GM23338 (cell line): ENCODE measurements around the gene HDAC9. TPM values are rescaled to one million over a fixed set of nuclear protein-coding genes. Genes with fewer than 3 reads are reported as not detected.

ENCODE experiments used
- ATAC-seq: fragments of 200-7000 bp; cut with Tn5 transposase; 3 replicates; pipeline ENCODE4 v1.9.1; 2020
- DNase-seq: peaks from one replicate; pipeline ENCODE4 v3.0.0-alpha.2; 2015; ENCODE audit warnings: low spot score
- H2AFZ ChIP-seq: fragments of 200-600 bp; sonication (generic); 2 replicates; pipeline ENCODE4 v1.8.0; 2016; ENCODE audit warnings: antibody characterized with exemption, mild to moderate bottlenecking, moderate library complexity
- H3F3A ChIP-seq: fragments of 200-600 bp; sonication (generic); replicated peaks from 2 replicates; pipeline ENCODE4 v1.8.0; 2017; ENCODE audit warnings: antibody characterized with exemption, mixed run types, low read depth
- H3K27ac ChIP-seq: fragments of 200-600 bp; sonication (generic); 2 replicates; pipeline ENCODE4 v1.6.1; 2016; ENCODE audit warnings: low read depth
- H3K27me3 ChIP-seq: fragments of 200-600 bp; sonication (generic); 2 replicates; pipeline ENCODE4 v1.8.0; 2016; ENCODE audit warnings: mild to moderate bottlenecking, mixed run types, moderate library complexity; ENCODE audit not compliant: insufficient read depth
- H3K36me3 ChIP-seq: fragments of 200-600 bp; sonication (generic); 2 replicates; pipeline ENCODE4 v1.8.0; 2016; ENCODE audit warnings: mild to moderate bottlenecking; ENCODE audit not compliant: insufficient read depth
- H3K4me1 ChIP-seq: fragments of 200-600 bp; sonication (generic); 2 replicates; pipeline ENCODE4 v1.8.0; 2016; ENCODE audit warnings: mild to moderate bottlenecking, moderate library complexity; ENCODE audit not compliant: insufficient read depth
- H3K4me2 ChIP-seq: fragments of 200-600 bp; sonication (generic); 2 replicates; pipeline ENCODE4 v1.7.1; 2017; ENCODE audit warnings: mixed run types
- H3K4me3 ChIP-seq: fragments of 200-600 bp; sonication (generic); 2 replicates; pipeline ENCODE4 v1.6.1; 2016; ENCODE audit warnings: mixed run types
- H3K79me2 ChIP-seq: fragments of 200-600 bp; sonication (generic); replicated peaks from 2 replicates; pipeline ENCODE4 v1.8.0; 2017; ENCODE audit warnings: mild to moderate bottlenecking; ENCODE audit not compliant: insufficient read depth
- H3K9me2 ChIP-seq: fragments of 200-600 bp; sonication (generic); 2 replicates; pipeline ENCODE4 v1.8.0; 2017; ENCODE audit not compliant: insufficient read depth
- H4K20me1 ChIP-seq: fragments of 200-600 bp; sonication (generic); replicated peaks from 2 replicates; pipeline ENCODE4 v1.8.0; 2017; ENCODE audit warnings: mild to moderate bottlenecking; ENCODE audit not compliant: insufficient read depth
- H3K27ac Mint-ChIP-seq: 2 replicates; pipeline ENCODE4 v1.8.0; 2020; ENCODE audit warnings: inconsistent platforms, mild to moderate bottlenecking, moderate library complexity, mixed read lengths
- H3K27me3 Mint-ChIP-seq: 3 replicates; pipeline ENCODE4 v1.8.0; 2022; ENCODE audit warnings: low read depth, mild to moderate bottlenecking, moderate library complexity, mixed read lengths, inconsistent platforms; ENCODE audit not compliant: insufficient read depth, poor library complexity
- H3K36me3 Mint-ChIP-seq: 3 replicates; pipeline ENCODE4 v1.8.0; 2021; ENCODE audit warnings: low read depth, mild to moderate bottlenecking, inconsistent platforms, moderate library complexity, mixed read lengths
- H3K4me1 Mint-ChIP-seq: 3 replicates; pipeline ENCODE4 v1.8.0; 2020; ENCODE audit warnings: mild to moderate bottlenecking, inconsistent platforms, mixed read lengths
- H3K4me3 Mint-ChIP-seq: 3 replicates; pipeline ENCODE4 v1.8.0; 2021; ENCODE audit warnings: moderate library complexity, mild to moderate bottlenecking, inconsistent platforms, mixed read lengths
- H3K9me3 Mint-ChIP-seq: 3 replicates; pipeline ENCODE4 v1.8.0; 2020; ENCODE audit warnings: moderate library complexity, mild to moderate bottlenecking, inconsistent platforms, mixed read lengths
- CREB1 ChIP-seq: fragments of 250-450 bp; sonication (Bioruptor Pico); IDR thresholded peaks from 2 replicates; pipeline ENCODE4 v1.5.0; 2020; ENCODE audit warnings: low read depth, mild to moderate bottlenecking, moderate library complexity
- EZH2 ChIP-seq: fragments of 200-600 bp; sonication (generic); IDR thresholded peaks from one replicate; pipeline ENCODE4 v1.8.0; 2017; ENCODE audit warnings: antibody characterized with exemption, mild to moderate bottlenecking, low read depth; ENCODE audit not compliant: unreplicated experiment
- JUNB ChIP-seq: IDR thresholded peaks from one replicate; pipeline ENCODE4 v1.6.1; 2016; ENCODE audit warnings: antibody characterized with exemption; ENCODE audit not compliant: unreplicated experiment
- POLR2AphosphoS5 ChIP-seq: IDR thresholded peaks from 2 replicates; pipeline ENCODE4 v1.6.1; 2016; ENCODE audit warnings: antibody characterized with exemption, low read depth
- STAT1 ChIP-seq: IDR thresholded peaks from one replicate; pipeline ENCODE4 v1.6.1; 2016; ENCODE audit warnings: antibody characterized with exemption; ENCODE audit not compliant: unreplicated experiment
- ZNF331 ChIP-seq: fragments of 250-450 bp; sonication (Bioruptor Pico); IDR thresholded peaks from 2 replicates; pipeline ENCODE4 v1.5.0; 2020; ENCODE audit warnings: low read depth, mild to moderate bottlenecking, moderate library complexity
- polyA plus RNA-seq: library from polyadenylated mRNA; unstranded; fragments of >200 nt; fragmentation: Nextera tagmentation; extraction: Ambion mirVana; gene quantifications from 2 replicates; pipeline ENCODE4 v1.2.1, GENCODE V29; 2016
- total RNA-seq: library from RNA; depleted of rRNA; stranded (reverse); fragments of >200 nt; shearing (Covaris generic); gene quantifications from 2 replicates; pipeline ENCODE4 v1.2.3, GENCODE V29; 2014
- TF ChIP-seq, protein P1 (sequence below): fragments of 250-450 bp; sonication (Bioruptor Pico); IDR thresholded peaks from 2 replicates; pipeline ENCODE4 v1.5.0; 2020; ENCODE audit warnings: mild to moderate bottlenecking, moderate library complexity
- TF ChIP-seq, protein P2 (sequence below): IDR thresholded peaks from one replicate; pipeline ENCODE4 v1.6.1; 2018; ENCODE audit warnings: antibody characterized with exemption; ENCODE audit not compliant: unreplicated experiment
- TF ChIP-seq, protein P3 (sequence below), 2 experiments: fragments of 200-600 bp in 1 of 2; sonication (generic) in 1 of 2; conservative IDR thresholded peaks; 2 replicates each; pipeline versions ENCODE4 v1.5.1 to v1.6.1; 2016 to 2017; ENCODE audit warnings: antibody characterized with exemption in 2 of 2, low read depth in 2 of 2, mild to moderate bottlenecking in 2 of 2, moderate library complexity in 1 of 2
- TF ChIP-seq, protein P4 (sequence below): IDR thresholded peaks from 2 replicates; pipeline ENCODE4 v1.6.1; 2016; ENCODE audit warnings: antibody characterized with exemption

HDAC9 gene
- total and polyA plus RNA-seq, 2 experiments from 2014 or later, result 8.3 to 18.5 TPM

DNA sequence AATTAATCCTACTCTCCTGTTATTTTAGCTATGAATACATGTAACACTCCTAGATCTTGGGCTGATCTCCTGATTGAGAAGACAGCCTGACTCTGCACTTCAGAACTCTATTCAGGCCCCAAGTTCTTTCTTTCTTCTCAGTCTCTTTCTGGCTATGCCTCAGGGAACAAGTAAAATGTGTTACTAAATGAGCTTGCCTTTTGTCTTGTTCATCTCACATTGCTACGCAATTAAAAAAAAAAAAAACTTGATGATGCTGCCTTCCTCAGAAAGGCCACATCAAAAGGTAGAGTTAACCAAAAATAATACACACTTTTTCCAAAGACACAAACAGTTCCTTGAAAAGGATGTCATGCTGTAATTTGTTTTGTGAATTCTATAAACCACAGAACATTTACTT, 363.8 kb downstream of the HDAC9 start (continued):
- TF ChIP-seq, protein P1, sequence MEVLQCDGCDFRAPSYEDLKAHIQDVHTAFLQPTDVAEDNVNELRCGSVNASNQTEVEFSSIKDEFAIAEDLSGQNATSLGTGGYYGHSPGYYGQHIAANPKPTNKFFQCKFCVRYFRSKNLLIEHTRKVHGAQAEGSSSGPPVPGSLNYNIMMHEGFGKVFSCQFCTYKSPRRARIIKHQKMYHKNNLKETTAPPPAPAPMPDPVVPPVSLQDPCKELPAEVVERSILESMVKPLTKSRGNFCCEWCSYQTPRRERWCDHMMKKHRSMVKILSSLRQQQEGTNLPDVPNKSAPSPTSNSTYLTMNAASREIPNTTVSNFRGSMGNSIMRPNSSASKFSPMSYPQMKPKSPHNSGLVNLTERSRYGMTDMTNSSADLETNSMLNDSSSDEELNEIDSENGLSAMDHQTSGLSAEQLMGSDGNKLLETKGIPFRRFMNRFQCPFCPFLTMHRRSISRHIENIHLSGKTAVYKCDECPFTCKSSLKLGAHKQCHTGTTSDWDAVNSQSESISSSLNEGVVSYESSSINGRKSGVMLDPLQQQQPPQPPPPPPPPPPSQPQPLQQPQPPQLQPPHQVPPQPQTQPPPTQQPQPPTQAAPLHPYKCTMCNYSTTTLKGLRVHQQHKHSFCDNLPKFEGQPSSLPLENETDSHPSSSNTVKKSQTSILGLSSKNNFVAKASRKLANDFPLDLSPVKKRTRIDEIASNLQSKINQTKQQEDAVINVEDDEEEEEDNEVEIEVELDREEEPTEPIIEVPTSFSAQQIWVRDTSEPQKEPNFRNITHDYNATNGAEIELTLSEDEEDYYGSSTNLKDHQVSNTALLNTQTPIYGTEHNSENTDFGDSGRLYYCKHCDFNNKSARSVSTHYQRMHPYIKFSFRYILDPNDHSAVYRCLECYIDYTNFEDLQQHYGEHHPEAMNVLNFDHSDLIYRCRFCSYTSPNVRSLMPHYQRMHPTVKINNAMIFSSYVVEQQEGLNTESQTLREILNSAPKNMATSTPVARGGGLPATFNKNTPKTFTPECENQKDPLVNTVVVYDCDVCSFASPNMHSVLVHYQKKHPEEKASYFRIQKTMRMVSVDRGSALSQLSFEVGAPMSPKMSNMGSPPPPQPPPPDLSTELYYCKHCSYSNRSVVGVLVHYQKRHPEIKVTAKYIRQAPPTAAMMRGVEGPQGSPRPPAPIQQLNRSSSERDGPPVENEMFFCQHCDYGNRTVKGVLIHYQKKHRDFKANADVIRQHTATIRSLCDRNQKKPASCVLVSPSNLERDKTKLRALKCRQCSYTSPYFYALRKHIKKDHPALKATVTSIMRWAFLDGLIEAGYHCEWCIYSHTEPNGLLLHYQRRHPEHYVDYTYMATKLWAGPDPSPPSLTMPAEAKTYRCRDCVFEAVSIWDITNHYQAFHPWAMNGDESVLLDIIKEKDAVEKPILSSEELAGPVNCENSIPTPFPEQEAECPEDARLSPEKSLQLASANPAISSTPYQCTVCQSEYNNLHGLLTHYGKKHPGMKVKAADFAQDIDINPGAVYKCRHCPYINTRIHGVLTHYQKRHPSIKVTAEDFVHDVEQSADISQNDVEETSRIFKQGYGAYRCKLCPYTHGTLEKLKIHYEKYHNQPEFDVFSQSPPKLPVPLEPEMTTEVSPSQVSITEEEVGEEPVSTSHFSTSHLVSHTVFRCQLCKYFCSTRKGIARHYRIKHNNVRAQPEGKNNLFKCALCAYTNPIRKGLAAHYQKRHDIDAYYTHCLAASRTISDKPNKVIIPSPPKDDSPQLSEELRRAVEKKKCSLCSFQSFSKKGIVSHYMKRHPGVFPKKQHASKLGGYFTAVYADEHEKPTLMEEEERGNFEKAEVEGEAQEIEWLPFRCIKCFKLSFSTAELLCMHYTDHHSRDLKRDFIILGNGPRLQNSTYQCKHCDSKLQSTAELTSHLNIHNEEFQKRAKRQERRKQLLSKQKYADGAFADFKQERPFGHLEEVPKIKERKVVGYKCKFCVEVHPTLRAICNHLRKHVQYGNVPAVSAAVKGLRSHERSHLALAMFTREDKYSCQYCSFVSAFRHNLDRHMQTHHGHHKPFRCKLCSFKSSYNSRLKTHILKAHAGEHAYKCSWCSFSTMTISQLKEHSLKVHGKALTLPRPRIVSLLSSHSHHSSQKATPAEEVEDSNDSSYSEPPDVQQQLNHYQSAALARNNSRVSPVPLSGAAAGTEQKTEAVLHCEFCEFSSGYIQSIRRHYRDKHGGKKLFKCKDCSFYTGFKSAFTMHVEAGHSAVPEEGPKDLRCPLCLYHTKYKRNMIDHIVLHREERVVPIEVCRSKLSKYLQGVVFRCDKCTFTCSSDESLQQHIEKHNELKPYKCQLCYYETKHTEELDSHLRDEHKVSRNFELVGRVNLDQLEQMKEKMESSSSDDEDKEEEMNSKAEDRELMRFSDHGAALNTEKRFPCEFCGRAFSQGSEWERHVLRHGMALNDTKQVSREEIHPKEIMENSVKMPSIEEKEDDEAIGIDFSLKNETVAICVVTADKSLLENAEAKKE (CRISPR knock-in tag), result no peak

DNA sequence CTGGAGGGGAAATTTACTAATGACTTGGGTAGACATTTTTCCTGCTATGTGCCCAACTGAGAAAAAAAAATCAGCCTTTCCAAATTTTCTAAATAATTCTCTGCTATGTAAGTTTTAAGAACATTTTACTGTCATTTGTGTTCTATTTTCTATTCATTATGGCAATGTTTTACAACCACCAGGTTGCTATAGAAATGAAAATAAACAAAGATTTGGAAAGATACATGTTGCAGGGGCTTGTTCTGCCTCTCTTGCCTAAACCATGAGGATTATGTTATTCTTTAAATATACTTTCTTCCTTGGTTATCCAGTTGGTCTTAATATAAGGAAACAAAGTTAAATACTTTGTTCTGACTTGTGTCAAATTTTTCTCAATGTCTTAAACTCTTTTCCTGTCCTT, 364.7 kb downstream of the HDAC9 start:
- H3K4me3 Mint-ChIP-seq, result no peak overlapping the region
- no peaks in the 10 kb centered on the region for H3K4me1 Mint-ChIP-seq
- Histone ChIP-seq H3K4me3 (no peak overlapping the region), H3K27me3 (no peaks in the 10 kb centered on the region), H3K27ac (no peak overlapping the region), H3K4me2 (no peak overlapping the region), H3F3A (no peaks in the 10 kb centered on the region), H2AFZ (no peak overlapping the region), H4K20me1 (no peaks in the 10 kb centered on the region), H3K9me2 (peaks cover 5% of the 10 kb centered on the region), H3K36me3 (no peaks in the 10 kb centered on the region), H3K79me2 (no peaks in the 10 kb centered on the region), H3K4me1 (no peaks in the 10 kb centered on the region)
- DNase-seq, result no peak
- no peaks in the 10 kb centered on the region for H3K9me3 Mint-ChIP-seq
- H3K36me3 Mint-ChIP-seq, result no peaks in the 10 kb centered on the region
- no peak overlapping the region for H3K27ac Mint-ChIP-seq
- no peak for ATAC-seq
- no peak for TF ChIP-seq EZH2
- TF ChIP-seq STAT1, result no peak
- TF ChIP-seq JUNB, result no peak
- TF ChIP-seq, protein P2, sequence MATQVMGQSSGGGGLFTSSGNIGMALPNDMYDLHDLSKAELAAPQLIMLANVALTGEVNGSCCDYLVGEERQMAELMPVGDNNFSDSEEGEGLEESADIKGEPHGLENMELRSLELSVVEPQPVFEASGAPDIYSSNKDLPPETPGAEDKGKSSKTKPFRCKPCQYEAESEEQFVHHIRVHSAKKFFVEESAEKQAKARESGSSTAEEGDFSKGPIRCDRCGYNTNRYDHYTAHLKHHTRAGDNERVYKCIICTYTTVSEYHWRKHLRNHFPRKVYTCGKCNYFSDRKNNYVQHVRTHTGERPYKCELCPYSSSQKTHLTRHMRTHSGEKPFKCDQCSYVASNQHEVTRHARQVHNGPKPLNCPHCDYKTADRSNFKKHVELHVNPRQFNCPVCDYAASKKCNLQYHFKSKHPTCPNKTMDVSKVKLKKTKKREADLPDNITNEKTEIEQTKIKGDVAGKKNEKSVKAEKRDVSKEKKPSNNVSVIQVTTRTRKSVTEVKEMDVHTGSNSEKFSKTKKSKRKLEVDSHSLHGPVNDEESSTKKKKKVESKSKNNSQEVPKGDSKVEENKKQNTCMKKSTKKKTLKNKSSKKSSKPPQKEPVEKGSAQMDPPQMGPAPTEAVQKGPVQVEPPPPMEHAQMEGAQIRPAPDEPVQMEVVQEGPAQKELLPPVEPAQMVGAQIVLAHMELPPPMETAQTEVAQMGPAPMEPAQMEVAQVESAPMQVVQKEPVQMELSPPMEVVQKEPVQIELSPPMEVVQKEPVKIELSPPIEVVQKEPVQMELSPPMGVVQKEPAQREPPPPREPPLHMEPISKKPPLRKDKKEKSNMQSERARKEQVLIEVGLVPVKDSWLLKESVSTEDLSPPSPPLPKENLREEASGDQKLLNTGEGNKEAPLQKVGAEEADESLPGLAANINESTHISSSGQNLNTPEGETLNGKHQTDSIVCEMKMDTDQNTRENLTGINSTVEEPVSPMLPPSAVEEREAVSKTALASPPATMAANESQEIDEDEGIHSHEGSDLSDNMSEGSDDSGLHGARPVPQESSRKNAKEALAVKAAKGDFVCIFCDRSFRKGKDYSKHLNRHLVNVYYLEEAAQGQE, result no peak
- TF ChIP-seq, protein P3, sequence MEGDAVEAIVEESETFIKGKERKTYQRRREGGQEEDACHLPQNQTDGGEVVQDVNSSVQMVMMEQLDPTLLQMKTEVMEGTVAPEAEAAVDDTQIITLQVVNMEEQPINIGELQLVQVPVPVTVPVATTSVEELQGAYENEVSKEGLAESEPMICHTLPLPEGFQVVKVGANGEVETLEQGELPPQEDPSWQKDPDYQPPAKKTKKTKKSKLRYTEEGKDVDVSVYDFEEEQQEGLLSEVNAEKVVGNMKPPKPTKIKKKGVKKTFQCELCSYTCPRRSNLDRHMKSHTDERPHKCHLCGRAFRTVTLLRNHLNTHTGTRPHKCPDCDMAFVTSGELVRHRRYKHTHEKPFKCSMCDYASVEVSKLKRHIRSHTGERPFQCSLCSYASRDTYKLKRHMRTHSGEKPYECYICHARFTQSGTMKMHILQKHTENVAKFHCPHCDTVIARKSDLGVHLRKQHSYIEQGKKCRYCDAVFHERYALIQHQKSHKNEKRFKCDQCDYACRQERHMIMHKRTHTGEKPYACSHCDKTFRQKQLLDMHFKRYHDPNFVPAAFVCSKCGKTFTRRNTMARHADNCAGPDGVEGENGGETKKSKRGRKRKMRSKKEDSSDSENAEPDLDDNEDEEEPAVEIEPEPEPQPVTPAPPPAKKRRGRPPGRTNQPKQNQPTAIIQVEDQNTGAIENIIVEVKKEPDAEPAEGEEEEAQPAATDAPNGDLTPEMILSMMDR (conservative IDR thresholded peaks at IDR 0.05; ENCODE audit: low read depth in 2 of 2), result no peak
- no peak for TF ChIP-seq POLR2AphosphoS5
- TF ChIP-seq, protein P4, sequence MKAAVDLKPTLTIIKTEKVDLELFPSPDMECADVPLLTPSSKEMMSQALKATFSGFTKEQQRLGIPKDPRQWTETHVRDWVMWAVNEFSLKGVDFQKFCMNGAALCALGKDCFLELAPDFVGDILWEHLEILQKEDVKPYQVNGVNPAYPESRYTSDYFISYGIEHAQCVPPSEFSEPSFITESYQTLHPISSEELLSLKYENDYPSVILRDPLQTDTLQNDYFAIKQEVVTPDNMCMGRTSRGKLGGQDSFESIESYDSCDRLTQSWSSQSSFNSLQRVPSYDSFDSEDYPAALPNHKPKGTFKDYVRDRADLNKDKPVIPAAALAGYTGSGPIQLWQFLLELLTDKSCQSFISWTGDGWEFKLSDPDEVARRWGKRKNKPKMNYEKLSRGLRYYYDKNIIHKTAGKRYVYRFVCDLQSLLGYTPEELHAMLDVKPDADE, result no peak
- no peak for TF ChIP-seq CREB1 (CRISPR knock-in tag)
- TF ChIP-seq ZNF331, result no peak
- H3K27me3 Mint-ChIP-seq, result no peaks in the 10 kb centered on the region
